Raji (cell line): ENCODE results near the gene CLRN2.

Source experiments
- POLR2A ChIP-seq: IDR thresholded peaks from 2 replicates; pipeline ENCODE4 v1.6.1; 2011; ENCODE audit warnings: low read depth, low read length, control low read depth; ENCODE audit not compliant: insufficient read depth

CLRN2 gene

GRCh38 chr4:17556498-17556897, 41.5 kb downstream of the CLRN2 start:
- no peak for TF ChIP-seq POLR2A

DNA sequence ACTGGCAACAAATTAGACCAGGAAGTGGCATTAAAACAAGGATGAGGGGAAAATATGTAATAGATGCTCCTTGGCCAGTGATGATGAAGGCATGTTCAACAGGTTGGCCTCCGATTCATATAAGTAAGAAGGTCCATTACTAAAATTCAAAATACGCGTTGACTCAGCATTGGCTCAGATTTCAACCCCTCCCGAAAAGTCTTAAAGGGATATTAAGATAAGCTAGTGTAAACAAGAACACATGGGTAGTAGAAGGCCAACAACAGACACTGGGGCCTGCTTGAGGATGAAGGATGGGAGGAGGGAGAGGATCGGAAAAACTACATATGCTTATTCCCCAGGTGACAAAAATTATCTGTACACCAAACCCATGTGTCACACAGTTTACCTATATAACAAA, 42.9 kb downstream of the CLRN2 start:
- no peak for TF ChIP-seq POLR2A

GRCh38 chr4:17558941-17559708, 44.2 kb downstream of the CLRN2 start:
- TF ChIP-seq POLR2A = no peak

GRCh38 chr4:17559709-17560048, 44.7 kb downstream of the CLRN2 start:
- TF ChIP-seq POLR2A = no peak

- TF ChIP-seq POLR2A = no peak
Measured at GRCh38 chr4:17560065-17560673, 45.2 kb downstream of the CLRN2 start.

DNA sequence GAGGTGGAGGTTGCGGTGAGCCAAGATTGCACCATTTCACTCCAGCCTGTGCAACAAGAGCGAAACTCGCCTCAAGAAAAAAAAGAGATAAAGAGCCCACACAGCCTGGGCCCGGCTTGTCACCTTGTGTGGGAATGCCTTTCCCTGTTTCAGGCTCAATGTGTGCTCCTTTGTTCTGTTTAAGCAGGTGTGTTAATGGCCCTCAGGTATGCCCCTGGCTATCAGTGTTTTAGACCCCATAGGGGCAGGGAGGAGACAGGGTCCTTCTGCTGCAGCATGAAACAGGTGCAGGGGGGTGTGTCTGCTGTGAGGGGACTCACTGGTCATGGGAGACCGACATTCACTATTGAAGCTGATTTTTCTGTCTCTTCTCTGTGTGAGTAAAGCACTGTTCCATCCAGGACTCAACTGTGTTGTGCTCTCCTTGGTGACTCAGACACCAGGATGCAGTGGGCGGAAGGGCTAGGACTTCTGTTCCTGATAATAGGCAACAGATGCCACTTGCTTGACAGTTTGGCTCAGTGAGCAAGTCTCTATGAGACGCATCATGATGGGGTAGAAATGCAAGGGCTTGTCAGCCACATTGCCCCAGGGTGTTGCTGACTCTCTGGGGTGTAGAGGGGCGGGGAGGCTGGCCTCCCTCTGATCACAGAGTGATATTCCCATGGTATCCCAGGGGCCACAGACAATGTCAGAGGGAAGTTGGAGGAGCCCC, 46.4 kb downstream of the CLRN2 start:
- no peak for TF ChIP-seq POLR2A

DNA sequence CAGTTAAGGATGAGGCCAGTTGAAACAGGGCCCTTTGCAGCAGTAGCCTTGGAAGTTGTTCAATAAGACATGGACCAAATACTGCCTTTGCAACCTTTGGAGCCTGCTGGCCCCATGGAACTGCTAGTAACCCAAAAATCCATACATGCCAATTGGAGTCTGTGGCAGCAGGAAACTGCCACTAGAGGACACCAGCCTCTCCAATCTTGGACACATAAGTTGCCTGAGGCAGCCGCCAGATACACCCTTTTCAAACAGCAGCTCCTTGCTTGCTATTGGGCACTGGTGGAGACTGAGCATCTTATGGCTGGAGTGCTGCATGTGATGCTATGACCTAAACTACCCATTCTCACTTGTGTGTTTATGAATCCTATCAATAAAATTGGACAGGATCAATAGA, 47.2 kb downstream of the CLRN2 start:
- no peak for TF ChIP-seq POLR2A

- TF ChIP-seq POLR2A = no peak
Measured at GRCh38 chr4:17565846-17566245, 50.9 kb downstream of the CLRN2 start.

DNA sequence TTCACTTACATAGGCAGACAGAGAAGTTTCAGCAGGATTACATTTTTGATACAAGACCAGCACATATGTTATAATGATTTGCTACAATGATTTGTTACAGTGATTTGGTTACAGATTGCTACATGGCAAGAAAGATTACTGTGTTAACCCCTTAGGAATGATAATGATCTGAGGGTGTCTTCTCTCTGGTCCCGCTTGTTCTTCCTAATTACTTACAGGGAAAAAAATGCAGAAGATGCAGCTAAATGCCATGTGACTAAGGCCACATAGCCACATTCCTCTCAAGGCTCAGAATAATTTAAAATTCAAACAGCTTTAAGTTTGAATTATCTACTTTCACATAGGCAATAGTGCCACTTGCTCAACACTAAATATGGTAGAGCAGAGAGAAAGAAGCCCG, 52.3 kb downstream of the CLRN2 start:
- no peak for TF ChIP-seq POLR2A

DNA sequence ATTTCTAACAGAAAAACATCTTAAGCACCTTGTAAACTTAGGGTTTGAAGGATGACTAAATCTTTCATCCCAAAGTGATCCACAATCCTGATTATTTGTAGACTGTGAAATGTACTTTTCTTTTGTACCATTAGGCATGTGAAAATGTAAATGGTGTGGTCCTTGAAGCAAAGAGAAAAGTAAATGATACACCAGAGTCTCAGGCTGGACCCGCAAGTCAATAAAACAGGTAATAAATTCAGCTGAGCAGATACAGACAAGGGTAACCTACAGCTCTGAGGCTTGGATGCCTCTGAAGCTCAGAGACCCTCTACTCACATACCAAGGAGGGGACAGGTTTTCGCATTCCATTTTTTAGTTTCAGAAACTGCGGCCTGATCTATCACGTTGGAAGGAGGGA, 59.2 kb downstream of the CLRN2 start:
- TF ChIP-seq POLR2A = no peak
